Coronary artery (tissue), 2 donors: ENCODE results near the gene RETREG1.
A peak's percentile ranks its signal among the peaks of the same experiment; 100 is the strongest.
"Not testable (repeated sequence)": the region's sequence is repeated elsewhere in the genome, so short reads cannot be mapped to it uniquely, and the experiment has no call there.

Source experiments
- DNase-seq: peaks from one replicate; pipeline ENCODE4 v3.0.0-alpha.2; 2017; ENCODE audit warnings: low spot score
- H3K27ac ChIP-seq, 2 donors: fragments of 200-600 bp; sonication (generic); one replicate each; pipeline ENCODE4 v1.5.1; 2016 to 2019
- H3K4me3 ChIP-seq: fragments of 200-600 bp; sonication (generic); 2 replicates; pipeline ENCODE4 v1.5.1; 2016; ENCODE audit warnings: mild to moderate bottlenecking, moderate library complexity
- TF ChIP-seq, protein P1 (sequence below): fragments of 200-600 bp; sonication (generic); IDR thresholded peaks from one replicate; pipeline ENCODE4 v1.5.1; 2019; ENCODE audit warnings: antibody characterized with exemption

The RETREG1 gene

DNA sequence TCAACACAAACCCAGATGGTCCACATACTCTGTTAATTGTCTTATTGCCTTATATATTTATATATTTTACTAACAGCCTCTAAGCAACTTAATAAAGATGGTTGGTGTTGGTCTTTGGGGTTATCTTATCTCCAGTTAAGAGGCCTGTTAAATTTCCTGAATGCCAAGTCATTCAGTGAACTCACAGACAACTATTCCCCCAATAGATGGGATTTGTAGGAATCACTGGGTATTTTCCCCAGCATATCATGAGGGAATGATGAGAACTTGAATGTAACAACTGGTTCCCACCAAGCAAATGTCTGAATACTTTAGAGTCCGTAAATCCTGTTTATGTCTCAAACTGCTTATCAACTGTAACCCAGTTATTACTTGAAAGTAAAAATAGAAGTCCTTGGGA lies 42.7 kb upstream of the RETREG1 start:
- DNase-seq, result no peak
- H3K4me3 ChIP-seq, result no peak overlapping the region
- H3K27ac ChIP-seq, result no peak overlapping the region
- TF ChIP-seq, protein P1, sequence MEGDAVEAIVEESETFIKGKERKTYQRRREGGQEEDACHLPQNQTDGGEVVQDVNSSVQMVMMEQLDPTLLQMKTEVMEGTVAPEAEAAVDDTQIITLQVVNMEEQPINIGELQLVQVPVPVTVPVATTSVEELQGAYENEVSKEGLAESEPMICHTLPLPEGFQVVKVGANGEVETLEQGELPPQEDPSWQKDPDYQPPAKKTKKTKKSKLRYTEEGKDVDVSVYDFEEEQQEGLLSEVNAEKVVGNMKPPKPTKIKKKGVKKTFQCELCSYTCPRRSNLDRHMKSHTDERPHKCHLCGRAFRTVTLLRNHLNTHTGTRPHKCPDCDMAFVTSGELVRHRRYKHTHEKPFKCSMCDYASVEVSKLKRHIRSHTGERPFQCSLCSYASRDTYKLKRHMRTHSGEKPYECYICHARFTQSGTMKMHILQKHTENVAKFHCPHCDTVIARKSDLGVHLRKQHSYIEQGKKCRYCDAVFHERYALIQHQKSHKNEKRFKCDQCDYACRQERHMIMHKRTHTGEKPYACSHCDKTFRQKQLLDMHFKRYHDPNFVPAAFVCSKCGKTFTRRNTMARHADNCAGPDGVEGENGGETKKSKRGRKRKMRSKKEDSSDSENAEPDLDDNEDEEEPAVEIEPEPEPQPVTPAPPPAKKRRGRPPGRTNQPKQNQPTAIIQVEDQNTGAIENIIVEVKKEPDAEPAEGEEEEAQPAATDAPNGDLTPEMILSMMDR, result no peak

DNA sequence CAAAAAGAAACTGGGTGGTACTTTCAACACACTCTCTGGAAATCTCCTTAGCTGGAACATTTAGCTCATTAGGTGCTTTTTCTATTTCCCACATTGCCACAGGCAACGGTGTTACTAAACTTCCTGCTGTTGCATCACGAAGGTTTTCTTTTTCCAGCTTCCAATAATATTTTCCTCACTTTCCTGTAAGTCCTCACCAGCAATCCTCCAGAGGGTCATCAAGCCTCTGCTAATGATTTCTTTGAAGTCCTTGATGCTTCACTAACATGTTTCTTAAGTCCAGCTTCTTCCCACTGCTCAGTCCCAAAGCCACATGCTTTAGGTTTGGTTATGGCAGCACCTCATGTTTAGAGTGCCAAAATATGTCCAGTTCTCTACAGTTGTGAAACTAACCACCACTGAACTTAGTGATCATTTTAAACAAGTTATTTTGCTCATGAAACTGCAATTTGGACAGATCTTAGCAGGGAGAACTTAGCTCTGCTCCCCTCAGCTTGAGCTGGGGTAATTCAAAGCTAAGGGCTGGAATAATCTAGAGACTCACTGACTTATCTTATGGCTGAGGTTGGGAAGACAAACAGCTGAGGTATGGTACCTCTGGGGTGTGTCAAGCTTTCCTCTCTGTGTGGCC lies 39.9 kb upstream of the RETREG1 start:
- peak overlapping the region in 1 of 2 donors; percentile 13 for H3K27ac ChIP-seq
- H3K4me3 ChIP-seq, result no peak overlapping the region
- DNase-seq, result no peak
- TF ChIP-seq, protein P1, result no peak

DNA sequence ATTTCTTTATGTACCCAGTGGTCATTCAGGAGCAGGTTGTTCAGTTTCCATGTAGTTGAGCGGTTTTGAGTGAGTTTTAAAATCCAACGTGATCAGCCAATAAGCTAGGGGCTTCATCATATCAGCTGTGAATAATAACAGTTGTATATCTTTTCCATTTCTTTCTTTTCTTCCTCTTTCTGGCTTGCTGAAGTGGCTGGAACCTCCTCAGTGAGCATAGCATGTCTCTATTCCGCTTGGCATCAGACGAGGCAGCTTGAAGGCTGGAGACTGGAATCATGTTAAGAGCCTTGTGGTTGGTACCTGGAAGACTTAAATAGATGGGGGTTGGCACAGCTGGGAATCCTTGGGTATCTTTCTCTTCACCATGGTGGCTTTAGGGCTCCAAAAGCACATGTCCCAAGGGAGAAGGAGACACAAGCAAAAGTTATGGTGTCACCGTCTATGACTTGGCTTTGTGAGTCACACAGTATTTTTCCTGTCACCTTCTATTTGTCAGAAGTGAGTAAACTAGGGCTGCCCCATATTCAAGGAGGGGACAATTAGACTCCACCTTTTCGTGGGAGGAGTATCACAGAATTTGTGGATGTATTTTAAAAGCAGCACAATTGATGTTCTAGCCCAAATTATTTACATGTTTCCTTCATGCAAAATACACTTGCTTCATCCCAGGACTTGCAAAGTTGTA lies 38.0 kb upstream of the RETREG1 start:
- no peak for DNase-seq
- Histone ChIP-seq H3K27ac (no peak overlapping the region), H3K4me3 (no peak overlapping the region)
- TF ChIP-seq, protein P1, result no peak

DNA sequence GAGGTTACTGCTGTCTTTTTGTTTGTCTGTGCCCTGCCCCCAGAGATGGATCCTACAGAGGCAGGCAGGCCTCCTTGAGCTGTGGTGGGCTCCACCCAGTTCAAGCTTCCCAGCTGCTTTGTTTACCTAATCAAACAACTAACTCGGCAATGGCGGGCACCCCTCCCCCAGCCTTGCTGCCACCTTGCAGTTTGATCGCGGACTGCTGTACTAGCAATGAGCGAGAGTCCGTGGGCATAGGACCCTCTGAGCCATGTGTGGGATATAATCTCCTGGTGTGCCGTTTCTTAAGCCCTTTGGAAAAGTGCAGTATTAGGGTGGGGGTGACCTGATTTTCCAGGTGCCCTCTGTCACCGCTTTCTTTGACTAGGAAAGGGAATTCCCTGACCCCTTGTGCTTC lies 31.9 kb upstream of the RETREG1 start:
- DNase-seq, H3K27ac ChIP-seq, H3K4me3 ChIP-seq: not testable (repeated sequence)

DNA sequence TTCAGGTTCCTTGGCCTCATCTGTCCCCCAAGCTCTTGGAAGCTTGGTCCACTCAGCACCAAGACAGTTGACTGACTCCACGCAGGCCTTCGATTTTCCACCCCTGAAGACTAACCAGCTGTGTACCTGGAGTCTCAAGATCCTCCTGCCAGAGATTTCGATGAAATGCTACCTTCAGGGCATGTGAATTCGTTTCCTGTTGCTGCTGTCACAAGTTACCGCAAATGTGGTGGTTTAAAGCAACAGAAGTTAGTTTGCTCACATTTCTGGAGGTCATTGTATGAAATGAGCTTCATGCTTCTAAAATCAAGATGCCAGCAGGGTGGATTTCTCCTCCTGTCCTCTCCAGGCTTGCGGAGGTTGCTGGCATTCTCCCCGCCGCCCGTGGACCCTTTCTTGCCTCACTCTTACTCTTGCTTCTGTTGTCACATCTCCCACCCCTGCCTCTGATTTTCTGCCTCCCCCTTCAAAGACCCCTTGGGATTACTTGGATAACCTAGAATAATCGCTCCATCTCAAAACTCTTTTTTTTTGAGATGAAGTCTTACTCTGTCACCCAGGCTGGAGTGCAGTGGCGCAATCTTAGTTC lies 27.6 kb upstream of the RETREG1 start:
- Histone ChIP-seq H3K27ac (no peak overlapping the region), H3K4me3 (no peak overlapping the region)
- TF ChIP-seq, protein P1, result no peak
- DNase-seq, result no peak

DNA sequence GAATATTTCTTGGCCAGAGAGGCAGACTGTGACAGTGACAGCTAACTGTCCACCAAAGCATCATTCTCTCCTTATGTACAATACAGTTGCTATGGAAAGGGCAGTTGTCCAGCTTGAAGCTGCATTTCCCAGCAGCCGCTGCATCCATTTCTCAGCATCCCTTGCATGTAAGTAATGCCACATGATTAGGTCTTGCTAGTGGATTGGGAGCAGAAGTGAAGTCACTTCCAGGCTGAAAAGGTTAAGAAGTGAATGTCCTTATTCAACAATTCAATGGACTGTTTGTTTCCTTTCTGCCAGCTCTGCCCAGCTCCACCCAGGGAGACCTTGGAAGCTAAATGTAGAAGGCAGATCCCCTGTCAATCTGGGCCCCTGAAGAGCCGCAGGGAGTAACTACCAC lies 26.1 kb upstream of the RETREG1 start:
- Histone ChIP-seq H3K27ac (no peak overlapping the region), H3K4me3 (no peak overlapping the region)
- DNase-seq, result no peak
- TF ChIP-seq, protein P1, result no peak

DNA sequence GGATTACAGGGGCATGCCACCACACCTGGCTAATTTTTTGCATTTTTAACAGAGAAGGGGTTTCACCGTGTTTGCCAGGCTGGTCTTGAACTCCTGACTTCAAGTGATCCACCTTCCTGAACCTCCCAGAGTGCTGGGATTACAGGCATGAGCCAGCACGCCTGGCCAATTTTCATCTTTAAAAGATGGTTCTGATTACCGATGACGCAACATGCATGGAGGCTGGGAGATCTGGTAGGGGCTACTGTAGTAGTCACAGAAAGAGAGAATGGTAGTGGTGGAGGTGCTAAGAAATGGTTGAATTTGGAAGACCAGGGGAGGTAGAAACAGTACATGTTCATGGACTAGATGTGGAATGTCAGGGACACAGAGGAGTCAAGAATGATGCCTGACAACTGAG lies 22.4 kb upstream of the RETREG1 start:
- no peak overlapping the region for H3K27ac ChIP-seq
- DNase-seq, result no peak
- H3K4me3 ChIP-seq, result no peak overlapping the region
- TF ChIP-seq, protein P1, result no peak
